GM12872 (cell line): ENCODE measurements around the gene OASL.

Source experiments
- CTCF ChIP-seq: IDR thresholded peaks from 3 replicates; pipeline ENCODE4 v1.5.1; 2011; ENCODE audit warnings: low read depth, mild to moderate bottlenecking, low read length, moderate library complexity; ENCODE audit not compliant: insufficient read depth

The OASL gene

GRCh38 chr12:121015825-121016766 lies 22.9 kb downstream of the OASL start, which contains the start of gene C12orf43:
TSS of gene C12orf43 (minus strand) at chr12:121016487. CDS start at chr12:121016474, 13 bp downstream.
- no peak for TF ChIP-seq CTCF

- 0 out of 3 replicates have a peak, but pooled peaks have one; percentile 20 for TF ChIP-seq CTCF
Measured at GRCh38 chr12:121013715-121014114, 25.3 kb downstream of the OASL start.

- no peak for TF ChIP-seq CTCF
Measured at GRCh38 chr12:121011820-121012219, 27.2 kb downstream of the OASL start.

GRCh38 chr12:121010860-121011259 lies 28.2 kb downstream of the OASL start:
- TF ChIP-seq CTCF: no peak

- no peak for TF ChIP-seq CTCF
Measured at GRCh38 chr12:121009741-121010140, 29.3 kb downstream of the OASL start.

- no peak for TF ChIP-seq CTCF
Measured at GRCh38 chr12:121008347-121009098, 30.5 kb downstream of the OASL start.

- peak; percentile 82 for TF ChIP-seq CTCF
Measured at GRCh38 chr12:121005346-121005815, 33.7 kb downstream of the OASL start.
